Esophagus squamous epithelium (tissue), 5 donors: ENCODE data around the gene TEC. TPM values are rescaled to one million over a fixed set of nuclear protein-coding genes. Genes with fewer than 3 reads are reported as not detected.

Experiments
- DNase-seq: peaks from one replicate; lab custom pipeline; 2025; lab: John Stamatoyannopoulos, UW
- H3K27ac ChIP-seq, 4 donors: fragments of 200-600 bp; sonication (generic); one replicate each; pipeline ENCODE4 v1.5.1; 2016 to 2019; ENCODE audit warnings: mild to moderate bottlenecking in 1 of 4
- H3K27me3 ChIP-seq, 4 donors: fragments of 200-600 bp; sonication (generic); 1 replicate in 3 of 4; 2 replicates in 1 of 4; pipeline versions ENCODE4 v1.5.1 to v1.6.0; 2017 to 2021; ENCODE audit warnings: antibody characterized with exemption in 1 of 4
- H3K36me3 ChIP-seq, 3 donors: fragments of 200-600 bp; sonication (generic); one replicate each; pipeline ENCODE4 v1.5.1; 2016 to 2019
- H3K4me1 ChIP-seq, 3 donors: fragments of 200-600 bp; sonication (generic); one replicate each; pipeline ENCODE4 v1.5.1; 2017 to 2019
- H3K4me3 ChIP-seq, 4 donors: fragments of 200-600 bp; sonication (generic); 1 replicate in 3 of 4; 2 replicates in 1 of 4; pipeline ENCODE4 v1.5.1; 2016 to 2019; ENCODE audit warnings: mild to moderate bottlenecking in 2 of 4, moderate library complexity in 1 of 4
- H3K9me3 ChIP-seq, 3 donors: fragments of 200-600 bp; sonication (generic); one replicate each; pipeline ENCODE4 v1.5.1; 2016 to 2019
- POLR2A ChIP-seq, 4 donors: fragments of 450-650 bp; IDR thresholded peaks; one replicate each; pipeline ENCODE4 v1.6.1; 2017; ENCODE audit warnings: antibody characterized with exemption in 4 of 4, mild to moderate bottlenecking in 4 of 4, moderate library complexity in 3 of 4
- WGBS, 2 donors: methylation state at CpG; one replicate each; pipeline ENCODE4 v1.1.5; 2018; 5-methylcytosine and 5-hydroxymethylcytosine counted together
- intact Hi-C: fragments of 100-400 bp; cut with DNase I; formaldehyde crosslinking; loops from one replicate; pipeline ENCODE4 v1.15.0; 2022
- total RNA-seq, 4 donors: library from RNA; depleted of rRNA; stranded (reverse); fragments of >200 nt; gene quantifications; one replicate each; pipeline ENCODE4 v1.1.0, GENCODE V29; 2016
- TF ChIP-seq, protein P1 (sequence below), 6 experiments: fragments of 450-650 bp in 4 of 6; fragments of 200-600 bp in 2 of 6; sonication (generic) in 2 of 6; IDR thresholded peaks; one replicate each; pipeline ENCODE4 v1.5.1; 2016 to 2019; ENCODE audit warnings: antibody characterized with exemption in 6 of 6, mild to moderate bottlenecking in 4 of 6, moderate library complexity in 4 of 6
- donor health status: DM: yes; HTN: yes; CAD: no.

TEC gene
- total RNA-seq, 4 donors from 2014 or later, result 3.8 to 8.6 (median 7.2) TPM

DNA sequence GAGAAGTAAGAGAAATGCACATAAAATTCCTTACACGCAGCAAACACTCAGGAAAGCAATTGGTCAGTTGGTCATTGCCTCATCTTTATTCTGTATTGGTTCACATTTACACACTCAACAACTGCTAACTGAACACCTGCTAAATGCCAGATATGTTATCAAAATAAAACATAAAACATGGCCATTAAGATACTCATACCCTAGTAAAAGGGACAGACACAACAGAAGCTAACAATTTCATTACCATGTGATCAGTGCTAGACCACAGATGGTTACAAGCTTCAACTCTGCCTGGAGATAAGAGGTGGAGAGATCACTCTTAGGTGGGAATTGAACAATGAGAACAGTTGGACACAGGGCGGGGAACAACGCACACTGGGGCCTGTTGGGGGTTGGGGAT lies 26.2 kb downstream of the TEC start:
- no peak overlapping the region for H3K4me3 ChIP-seq
- H3K27me3 ChIP-seq, result no peaks in the 10 kb centered on the region
- H3K27ac ChIP-seq, result no peak overlapping the region
- WGBS, 2 donors, result 93 to 96% methylated on average over 3 of the region's 3 CpGs
- peaks cover 0 to 9% (median 0%) of the 10 kb centered on the region in 3 donors for H3K4me1 ChIP-seq
- no peaks in the 10 kb centered on the region for H3K9me3 ChIP-seq
- TF ChIP-seq, protein P1, sequence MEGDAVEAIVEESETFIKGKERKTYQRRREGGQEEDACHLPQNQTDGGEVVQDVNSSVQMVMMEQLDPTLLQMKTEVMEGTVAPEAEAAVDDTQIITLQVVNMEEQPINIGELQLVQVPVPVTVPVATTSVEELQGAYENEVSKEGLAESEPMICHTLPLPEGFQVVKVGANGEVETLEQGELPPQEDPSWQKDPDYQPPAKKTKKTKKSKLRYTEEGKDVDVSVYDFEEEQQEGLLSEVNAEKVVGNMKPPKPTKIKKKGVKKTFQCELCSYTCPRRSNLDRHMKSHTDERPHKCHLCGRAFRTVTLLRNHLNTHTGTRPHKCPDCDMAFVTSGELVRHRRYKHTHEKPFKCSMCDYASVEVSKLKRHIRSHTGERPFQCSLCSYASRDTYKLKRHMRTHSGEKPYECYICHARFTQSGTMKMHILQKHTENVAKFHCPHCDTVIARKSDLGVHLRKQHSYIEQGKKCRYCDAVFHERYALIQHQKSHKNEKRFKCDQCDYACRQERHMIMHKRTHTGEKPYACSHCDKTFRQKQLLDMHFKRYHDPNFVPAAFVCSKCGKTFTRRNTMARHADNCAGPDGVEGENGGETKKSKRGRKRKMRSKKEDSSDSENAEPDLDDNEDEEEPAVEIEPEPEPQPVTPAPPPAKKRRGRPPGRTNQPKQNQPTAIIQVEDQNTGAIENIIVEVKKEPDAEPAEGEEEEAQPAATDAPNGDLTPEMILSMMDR (IDR thresholded peaks at IDR 0.05), result no peak
- no peak for TF ChIP-seq POLR2A (IDR thresholded peaks at IDR 0.05)
- DNase-seq, result no peak
- H3K36me3 ChIP-seq, result no peaks in the 10 kb centered on the region
- intact Hi-C loops, result no loop called here

DNA sequence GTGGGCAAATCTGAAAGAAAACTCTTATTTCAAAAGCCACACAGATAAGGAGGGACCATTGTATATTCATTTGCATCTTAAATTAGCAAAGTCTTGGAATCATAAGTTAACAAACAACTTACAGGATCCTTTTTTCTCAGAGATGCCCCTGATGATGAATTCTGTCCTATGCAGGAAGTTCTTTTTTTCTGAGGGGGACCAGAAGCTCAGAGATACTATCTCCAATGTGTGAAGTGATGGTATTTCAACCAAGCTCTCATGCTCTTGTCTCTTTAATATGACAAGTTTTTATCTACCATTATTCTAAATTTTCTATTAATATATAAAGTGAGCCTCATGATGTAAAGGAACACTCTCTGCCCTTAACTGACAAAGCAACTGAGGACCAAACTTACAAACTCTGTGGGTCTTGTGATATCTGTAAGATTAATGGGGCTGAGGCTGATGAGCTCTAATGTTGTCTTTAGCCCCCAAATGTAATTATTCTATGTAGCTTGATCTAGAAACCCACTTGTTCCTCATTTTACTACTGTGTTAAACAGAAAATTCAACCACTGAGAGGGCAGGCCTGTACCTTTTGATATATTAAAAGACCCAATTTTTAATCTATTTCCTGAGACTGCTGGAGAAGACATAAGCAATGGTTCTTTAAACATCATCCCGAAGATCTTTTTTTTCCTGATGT lies 27.0 kb downstream of the TEC start:
- WGBS, 2 donors, result 74 to 75% methylated on average over 1 of the region's 1 CpG
- Histone ChIP-seq H3K27me3 (no peaks in the 10 kb centered on the region), H3K4me3 (no peak overlapping the region), H3K9me3 (no peaks in the 10 kb centered on the region), H3K4me1 (peaks cover 0 to 17% (median 0%) of the 10 kb centered on the region in 3 donors), H3K36me3 (no peaks in the 10 kb centered on the region), H3K27ac (no peak overlapping the region)
- no peak for TF ChIP-seq POLR2A (IDR thresholded peaks at IDR 0.05)
- TF ChIP-seq, protein P1 (IDR thresholded peaks at IDR 0.05), result no peak
- DNase-seq, result no peak
- intact Hi-C loops, result no loop called here

DNA sequence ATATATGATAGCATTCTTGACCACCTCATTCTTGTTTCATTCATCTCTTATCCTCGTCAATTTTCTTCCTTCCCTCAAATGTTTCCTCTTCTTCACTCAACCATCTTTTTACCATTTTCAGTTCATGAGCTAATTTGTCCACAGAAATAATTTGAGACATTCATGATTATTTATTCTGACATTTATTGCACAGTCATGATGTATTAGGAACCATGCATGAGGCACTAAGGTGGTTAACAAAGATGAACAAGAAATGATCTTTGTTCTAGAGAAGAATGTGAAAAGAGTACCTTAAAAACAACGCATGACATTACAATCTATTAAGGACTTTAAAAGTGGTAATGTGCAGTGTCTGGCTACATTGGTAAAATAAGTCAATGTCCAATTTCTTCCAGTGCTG lies 27.9 kb downstream of the TEC start:
- TF ChIP-seq POLR2A (IDR thresholded peaks at IDR 0.05), result no peak
- TF ChIP-seq, protein P1 (IDR thresholded peaks at IDR 0.05), result no peak
- intact Hi-C loops, result no loop called here
- 90 to 98% methylated on average over 2 of the region's 2 CpGs for WGBS, 2 donors

DNA sequence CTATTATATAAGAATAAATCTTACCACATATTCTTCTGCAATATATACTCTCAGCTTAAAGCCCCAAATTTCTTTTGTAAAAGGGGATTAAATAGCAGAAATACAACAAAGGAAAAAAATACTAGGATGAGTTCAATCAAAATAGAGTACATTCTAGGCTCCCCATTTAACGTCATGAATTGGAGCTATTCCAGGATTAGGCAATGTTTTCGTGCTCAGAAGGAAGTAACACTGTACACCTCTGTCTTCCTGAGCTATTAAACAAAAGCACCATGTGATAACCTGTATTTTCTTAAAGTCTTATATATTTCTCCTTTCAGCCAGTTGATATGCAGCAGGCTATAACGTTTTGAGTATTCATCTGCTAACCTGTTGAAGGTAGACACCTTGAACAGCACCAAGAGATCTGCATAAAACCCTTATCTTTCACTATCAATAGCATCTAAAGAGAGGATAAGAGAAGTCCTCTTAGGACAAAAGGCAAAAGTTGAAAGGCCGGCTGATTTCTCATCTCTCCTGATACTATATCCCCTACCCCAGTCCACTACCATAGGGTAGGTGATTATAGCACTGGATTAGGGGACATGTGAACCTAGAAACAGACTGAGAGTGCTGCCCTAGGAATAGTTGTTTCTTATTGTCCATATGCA lies 31.5 kb downstream of the TEC start:
- H3K27ac ChIP-seq, result no peak overlapping the region
- H3K36me3 ChIP-seq, result no peaks in the 10 kb centered on the region
- 25 to 33% methylated on average over 4 of the region's 4 CpGs for WGBS, 2 donors
- TF ChIP-seq, protein P1 (IDR thresholded peaks at IDR 0.05), result no peak
- no peak for TF ChIP-seq POLR2A (IDR thresholded peaks at IDR 0.05)
- peaks cover 0 to 10% (median 0%) of the 10 kb centered on the region in 3 donors for H3K4me1 ChIP-seq
- no peak for DNase-seq
- no peak overlapping the region for H3K4me3 ChIP-seq
- no peaks in the 10 kb centered on the region for H3K9me3 ChIP-seq
- intact Hi-C loops, result no loop called here
- H3K27me3 ChIP-seq, result no peaks in the 10 kb centered on the region

More for the DNA sequence above, 27.9 kb downstream of the TEC start:
- Histone ChIP-seq H3K4me3 (no peak overlapping the region), H3K36me3 (no peaks in the 10 kb centered on the region), H3K27ac (no peak overlapping the region), H3K4me1 (peaks cover 0 to 10% (median 0%) of the 10 kb centered on the region in 3 donors), H3K27me3 (no peaks in the 10 kb centered on the region), H3K9me3 (no peaks in the 10 kb centered on the region)
- DNase-seq, result no peak

DNA sequence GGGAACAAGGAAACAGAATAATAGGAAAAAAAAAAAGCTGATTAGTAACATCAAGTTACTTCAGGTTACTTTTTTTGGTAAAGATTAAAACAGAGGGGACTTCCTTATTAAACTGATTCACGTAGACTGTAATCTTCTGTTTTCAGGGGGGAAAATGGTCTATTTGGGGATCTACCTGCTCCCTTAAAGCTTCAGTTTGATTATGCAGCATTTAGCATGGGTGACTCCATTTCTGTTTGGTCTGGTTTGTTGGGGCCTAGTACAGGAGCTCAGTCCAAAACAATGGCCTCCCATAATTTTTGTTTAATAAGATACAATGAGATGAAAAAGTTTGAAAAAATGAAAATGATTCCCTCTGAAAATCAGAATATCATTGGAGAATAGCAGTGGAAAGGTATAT lies 34.6 kb downstream of the TEC start:
- DNase-seq, result no peak
- no peaks in the 10 kb centered on the region for H3K27me3 ChIP-seq
- no peaks in the 10 kb centered on the region for H3K36me3 ChIP-seq
- no peaks in the 10 kb centered on the region for H3K9me3 ChIP-seq
- H3K27ac ChIP-seq, result no peak overlapping the region
- WGBS, 2 donors, result 84 to 90% methylated on average over 1 of the region's 1 CpG
- peaks cover 0 to 10% (median 0%) of the 10 kb centered on the region in 3 donors for H3K4me1 ChIP-seq
- intact Hi-C loops, result no loop called here
- H3K4me3 ChIP-seq, result no peak overlapping the region
- TF ChIP-seq POLR2A (IDR thresholded peaks at IDR 0.05), result no peak
- TF ChIP-seq, protein P1 (IDR thresholded peaks at IDR 0.05), result no peak
